CMK (cell line): ENCODE results near the gene VWA3A.
"Not testable (repeated sequence)": the region's sequence is repeated elsewhere in the genome, so short reads cannot be mapped to it uniquely, and the experiment has no call there.

Source experiments
- DNase-seq: peaks from one replicate; pipeline ENCODE4 v3.0.0-alpha.2; 2010; ENCODE audit warnings: low read depth

The VWA3A gene

DNA sequence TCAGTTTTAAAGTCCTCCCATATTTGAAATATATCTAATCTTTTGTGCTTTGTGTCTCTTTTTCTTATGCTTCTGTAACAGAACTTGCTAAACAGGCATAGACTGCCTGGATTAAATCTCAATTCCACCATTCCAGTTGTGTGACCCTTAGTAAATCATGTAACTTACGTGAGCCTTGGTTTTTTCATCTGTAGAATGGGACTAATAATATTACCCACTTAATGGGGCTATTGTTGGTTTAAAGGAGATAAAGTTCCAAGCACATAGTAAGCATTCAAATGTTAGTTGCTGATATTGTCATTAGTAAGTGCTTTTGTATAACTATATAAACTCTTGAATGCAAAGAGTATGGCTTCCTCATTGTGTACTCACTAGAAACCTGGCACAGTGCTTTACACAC, 5.9 kb upstream of the VWA3A start:
- no peak for DNase-seq

DNA sequence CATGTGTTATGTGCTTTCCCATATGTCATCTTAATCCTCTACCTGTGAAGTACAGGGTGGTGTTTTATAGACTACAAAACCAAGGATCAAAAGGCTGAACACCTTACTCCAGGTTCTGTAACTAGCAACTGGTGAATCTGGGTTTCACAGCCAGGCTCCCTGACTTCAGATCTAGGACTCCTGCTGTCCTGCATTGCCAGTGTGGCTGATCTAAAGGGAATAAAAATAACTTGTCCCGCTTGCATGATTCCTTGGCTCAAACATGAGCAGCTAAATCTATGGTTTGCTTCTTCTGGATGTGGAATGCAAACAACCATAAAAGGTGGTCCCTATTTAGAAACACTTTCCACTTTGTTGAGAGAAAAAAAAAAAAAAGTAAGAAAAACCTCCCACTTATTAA, 3.7 kb upstream of the VWA3A start:
- no peak for DNase-seq

DNA sequence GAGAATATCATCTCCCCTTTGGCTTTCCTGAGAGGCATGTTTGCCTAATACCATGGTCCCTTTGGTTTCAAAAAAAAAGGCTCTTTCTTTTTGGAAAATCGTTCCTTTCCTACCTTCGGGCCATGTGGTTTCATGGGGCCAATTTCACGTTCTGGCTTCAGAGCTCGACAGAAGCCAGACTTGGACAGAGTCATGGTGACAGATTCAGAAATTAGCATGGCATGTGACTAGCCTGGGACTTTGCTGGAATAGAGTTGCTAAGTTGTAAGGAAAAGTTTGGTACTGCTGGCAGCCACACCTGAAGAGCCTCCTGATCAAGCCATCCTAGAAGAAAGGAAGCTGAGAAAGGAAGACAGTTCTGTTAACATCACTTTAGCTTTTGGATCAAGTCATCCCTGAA, 2.4 kb upstream of the VWA3A start:
- no peak for DNase-seq

DNA sequence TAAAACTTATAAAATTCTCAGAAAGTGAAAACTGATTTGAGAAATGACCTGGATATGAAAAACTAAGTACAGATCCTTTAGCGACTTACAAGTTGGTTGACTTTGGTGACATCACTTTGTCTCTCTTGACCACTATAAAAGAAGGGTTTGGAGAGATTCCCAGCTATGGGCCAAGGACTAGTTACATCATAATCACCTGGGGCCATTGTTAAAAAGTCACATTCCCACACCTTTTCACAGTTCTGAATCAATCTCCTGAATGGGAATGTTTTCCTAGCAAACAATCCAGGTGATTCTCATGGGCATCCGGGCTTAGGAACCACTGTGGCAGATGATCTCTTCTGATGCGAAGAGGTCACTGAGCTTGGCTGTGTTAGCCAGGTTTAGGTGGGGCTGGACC, 620 bp upstream of the VWA3A start:
- no peak for DNase-seq

DNA sequence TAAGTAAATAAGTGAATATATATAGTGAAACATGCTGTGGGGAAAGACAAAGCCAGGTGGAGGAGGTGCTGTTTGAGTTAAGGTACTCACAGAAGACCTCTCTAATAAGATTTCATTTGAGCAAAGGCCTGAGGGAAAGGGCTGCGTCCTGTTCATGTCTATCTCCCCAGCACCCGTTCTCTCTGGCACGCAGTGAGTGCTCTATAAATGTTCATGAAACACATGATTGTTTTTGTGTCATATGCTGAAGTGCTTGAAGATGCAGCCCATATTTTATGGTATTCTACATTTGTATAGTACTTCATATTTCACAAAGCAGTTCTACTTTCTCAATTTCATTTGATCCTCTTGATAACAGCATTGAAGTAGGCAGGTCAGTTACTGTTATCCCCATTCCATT, 990 bp downstream of the VWA3A start:
- DNase-seq: no peak

DNA sequence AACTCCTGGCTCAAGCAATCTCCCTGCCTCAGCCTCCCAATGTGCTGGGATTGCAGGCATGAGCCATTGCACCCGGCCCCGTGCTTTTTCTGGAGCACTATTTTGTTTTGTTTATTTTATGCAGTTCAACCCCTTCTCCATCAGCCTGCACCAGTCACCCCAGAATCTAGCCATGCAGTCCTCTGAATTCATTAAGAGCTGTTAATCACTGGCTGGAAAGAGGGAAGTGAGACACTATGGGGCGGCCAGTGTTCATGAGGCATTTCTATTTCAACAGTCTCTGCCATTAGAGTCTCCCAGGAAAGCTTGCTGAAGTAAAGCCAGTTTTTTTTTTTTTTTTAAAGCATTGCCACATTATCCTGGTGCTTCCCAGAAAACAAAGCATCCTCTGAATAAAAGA, 1.7 kb downstream of the VWA3A start:
- no peak for DNase-seq

DNA sequence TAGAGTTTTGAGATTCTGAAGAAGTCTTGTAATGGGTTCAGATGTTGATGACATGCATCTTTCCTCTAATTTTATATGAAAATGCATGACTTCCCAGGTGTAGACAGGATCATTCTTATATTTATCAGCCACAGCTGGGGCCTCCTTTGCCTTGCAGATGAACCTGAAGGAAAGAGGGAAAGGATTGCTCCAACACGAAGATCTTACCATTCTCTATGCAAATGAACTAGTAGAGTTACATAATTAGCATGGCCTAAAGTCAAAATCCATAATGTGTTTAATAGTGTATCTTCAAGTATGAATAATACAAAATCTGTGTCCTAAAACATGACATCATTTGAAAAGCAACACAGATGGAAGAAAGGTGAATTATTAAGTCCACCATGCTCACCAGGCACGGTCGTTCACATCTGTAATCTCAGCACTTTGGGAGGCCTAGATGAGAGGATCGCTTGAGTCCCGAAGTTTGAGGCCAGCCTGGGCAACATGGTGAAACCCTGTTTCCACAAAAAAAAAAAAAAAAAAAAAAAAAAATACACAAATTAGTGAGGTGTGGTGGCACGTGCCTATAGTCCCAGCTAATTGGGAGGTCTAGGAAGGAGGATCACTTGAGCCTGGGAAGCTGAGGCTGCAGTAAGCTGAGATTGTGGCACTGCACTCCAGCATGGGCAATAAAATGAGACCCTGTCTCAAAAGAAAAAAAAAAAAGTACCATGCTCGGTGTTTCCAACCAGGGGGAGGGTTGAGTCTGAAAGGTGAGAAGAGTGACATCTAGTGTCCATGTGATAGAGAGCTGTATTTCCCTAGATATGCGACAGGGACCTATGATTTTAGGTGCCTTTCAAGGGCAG, 6.3 kb downstream of the VWA3A start:
- no peak for DNase-seq

DNA sequence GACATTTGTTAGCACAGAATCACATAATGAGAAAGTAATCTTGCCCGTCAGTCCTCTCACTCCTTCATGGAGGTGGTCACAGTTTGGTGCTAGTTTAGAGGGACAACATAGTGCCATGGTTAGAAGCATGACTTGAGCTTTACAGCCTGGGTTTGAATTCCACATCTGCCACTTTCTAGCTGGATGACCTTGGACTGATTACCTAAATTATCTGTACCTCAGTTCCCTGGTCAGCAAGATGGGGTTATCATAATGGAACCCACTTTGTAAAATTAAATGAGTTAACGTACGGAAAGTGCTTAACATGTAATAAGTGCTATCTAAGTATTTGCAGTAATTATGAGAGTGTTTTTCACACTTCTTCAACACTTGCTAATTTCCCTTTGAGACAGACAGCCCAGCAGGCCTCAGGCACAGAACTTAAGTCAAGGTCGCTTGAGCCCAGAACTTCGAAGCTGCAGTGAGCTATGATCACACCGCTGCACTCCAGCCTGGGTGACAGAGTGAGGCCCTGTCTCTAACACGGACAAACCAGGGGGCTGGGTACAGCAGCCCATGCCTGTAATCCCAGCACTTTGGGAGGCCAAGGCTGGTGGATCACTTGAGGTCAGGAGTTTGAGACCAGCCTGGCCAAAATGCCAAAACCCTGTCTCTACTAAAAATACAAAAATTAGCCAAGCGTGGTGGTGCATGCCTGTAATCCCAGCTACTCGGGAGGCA, 7.1 kb downstream of the VWA3A start:
- no peak for DNase-seq

DNA sequence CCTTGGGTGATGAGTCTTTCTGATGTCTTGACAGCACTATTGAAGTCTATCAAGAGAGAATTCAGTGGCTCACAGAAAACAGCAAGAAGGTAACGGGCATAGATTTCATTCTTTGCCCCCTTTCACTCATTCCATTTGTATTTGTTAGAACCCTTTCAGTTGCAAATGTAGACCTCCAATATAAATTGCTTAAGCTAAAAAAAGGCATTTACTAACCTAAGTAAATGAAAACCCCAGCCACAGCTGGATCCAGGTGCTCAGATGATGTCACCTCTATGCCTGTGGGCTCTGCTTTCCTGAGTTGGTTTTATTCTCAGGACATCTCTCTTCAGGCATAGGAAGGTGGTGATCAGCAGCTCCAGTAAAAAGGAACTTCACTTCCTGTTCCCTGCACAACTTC, 11.1 kb downstream of the VWA3A start:
- no peak for DNase-seq

DNA sequence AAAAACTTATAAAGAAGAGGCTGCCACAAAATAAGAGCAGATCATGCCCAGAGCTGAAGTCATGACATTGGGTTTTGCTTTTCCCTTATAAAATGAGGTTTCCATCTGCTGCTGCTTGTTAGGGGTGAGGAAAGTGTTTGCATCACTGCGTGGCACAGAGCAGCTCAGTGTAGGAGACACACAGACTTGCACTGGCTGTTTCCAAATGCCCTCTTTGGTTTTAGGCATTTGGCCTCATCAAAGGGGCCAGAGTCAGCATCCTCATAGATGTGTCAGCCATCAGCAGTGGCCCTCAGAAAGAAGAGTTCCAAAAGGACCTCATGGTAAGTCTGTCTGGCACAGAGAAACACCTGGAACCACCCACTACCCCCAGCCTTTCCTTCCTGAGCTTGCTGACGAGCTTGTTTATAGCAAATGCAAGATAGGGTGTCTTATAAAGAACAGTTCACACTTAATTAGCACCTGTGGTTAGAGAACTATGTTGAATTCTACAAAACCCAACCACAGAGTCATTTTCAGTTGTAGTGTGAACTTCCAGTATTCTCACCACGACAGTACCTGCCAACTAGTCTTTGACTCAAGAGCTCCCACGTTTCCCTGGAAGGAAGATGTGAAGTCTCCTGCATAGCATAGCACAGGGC, 17.0 kb downstream of the VWA3A start:
- DNase-seq: no peak

DNA sequence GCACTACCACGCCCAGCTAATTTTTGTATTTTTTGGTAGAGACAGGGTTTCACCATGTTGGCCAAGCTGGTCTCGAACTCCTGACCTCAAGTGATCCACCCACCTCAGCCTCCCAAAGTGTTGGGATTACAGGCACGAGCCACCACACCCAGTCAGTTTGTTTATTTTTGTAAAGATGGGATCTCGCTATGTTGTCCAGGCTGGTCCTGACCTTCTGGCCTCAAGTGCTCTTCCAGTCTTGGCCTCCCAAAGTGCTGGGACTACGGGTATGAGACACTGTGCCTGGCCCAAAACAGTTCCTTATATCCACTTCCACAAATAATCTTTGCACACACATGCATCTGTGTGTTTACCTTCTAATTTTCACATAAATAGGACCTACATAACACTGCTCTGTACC, 19.3 kb downstream of the VWA3A start:
- DNase-seq: not testable (repeated sequence)

DNA sequence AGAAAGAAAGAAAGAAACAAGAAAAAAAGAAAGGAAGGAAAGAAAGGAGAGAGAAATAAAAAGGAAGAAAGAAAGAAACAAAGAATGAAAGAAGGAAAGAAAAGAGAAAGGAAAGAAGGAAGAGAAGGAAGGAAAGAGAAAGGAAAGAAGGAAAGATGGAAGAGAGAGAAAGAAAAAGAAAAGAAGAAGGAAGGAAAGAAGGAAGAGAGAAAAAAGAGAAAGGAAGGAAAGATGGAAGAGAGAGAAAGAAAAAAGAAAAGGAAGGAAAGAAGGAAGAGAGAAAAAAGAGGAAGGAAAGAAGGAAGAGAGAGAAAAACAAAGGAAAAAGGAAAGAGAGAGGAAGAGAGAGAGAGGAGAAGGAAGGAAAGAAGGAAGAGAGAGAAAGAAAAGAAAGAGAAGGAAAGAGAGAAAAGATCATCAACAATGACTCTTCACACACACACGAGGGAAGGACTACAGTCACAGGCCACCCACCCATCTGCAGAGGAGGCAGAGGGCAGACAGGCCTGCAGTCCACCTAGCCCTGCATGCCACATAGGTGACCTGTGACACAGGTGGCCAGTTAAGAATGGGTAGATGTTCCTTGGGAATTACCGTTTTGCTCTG, 23.9 kb downstream of the VWA3A start:
- DNase-seq: no peak

DNA sequence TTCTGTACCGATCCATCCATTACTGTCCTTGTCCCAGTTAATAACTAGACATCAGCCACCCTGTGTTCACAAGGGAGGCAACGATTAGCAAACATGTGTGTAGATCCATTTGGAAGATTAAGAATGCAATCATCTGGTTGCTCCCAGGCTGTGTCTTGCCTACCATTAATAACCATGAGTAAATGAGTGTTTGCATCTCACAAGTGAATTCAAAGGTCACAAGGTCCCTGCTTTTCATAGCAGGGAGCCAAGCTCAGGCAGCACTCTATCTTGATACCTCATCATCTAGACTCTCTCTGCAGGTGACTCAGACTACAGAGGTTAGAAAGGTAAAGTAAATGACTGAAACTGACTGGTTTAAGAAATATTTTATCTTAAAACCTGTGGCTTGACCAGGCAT, 25.3 kb downstream of the VWA3A start:
- DNase-seq: no peak

DNA sequence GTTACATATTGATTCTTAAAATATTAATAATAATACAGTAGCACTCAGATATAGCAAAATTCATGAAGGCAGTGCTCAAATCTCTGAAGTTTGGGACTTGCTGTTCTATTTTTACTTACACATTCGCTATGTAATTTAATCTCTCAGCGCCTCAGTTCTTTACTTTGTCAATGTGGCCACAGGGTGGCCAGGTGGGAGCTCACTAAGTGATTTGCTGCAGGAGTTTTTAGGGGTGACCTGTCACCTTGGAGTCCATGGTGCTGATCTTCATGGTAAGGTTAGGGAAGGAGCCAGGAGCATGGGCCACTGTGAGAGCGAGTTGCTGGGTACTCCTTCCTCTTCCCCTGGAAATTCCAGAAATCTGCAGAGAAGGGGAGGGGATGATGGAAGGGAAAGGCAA, 28.1 kb downstream of the VWA3A start:
- no peak for DNase-seq

DNA sequence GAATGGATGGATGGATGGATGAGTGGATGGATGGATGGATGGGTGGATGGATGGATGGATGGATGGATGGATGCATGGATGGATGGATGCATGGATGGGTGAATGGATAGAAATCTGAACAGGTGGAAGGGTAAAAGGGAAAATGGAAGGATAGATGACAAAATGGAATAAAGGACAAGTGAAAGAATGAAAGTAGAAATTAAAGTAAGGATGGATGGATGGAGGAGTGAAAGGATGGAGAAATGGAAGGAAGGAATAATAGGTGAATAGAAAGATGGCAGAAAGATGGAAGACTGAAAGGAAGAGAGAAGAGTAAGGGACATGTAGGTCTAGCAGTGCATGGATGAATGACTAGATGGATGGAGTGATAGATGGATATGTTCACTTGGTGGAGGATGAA, 29.9 kb downstream of the VWA3A start:
- no peak for DNase-seq

DNA sequence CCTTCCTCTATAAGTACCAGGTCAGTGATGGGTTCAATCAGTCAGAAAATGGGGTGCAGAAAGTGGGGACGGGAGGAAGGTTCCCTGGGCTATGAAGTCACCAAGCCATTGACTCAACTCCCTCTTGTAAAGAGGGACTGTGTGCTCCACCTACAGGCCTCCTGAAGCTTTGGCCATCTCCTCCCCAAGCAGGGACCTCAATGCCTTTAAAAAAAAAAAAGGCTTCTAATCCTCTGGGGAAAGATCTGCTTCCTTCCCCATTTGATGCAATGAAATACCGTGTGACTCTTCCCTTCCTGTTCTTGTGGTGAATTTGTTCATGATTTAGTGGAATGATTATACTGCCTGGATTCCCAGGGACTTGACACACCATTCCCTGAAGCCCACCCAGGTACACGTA, 30.8 kb downstream of the VWA3A start:
- no peak for DNase-seq

DNA sequence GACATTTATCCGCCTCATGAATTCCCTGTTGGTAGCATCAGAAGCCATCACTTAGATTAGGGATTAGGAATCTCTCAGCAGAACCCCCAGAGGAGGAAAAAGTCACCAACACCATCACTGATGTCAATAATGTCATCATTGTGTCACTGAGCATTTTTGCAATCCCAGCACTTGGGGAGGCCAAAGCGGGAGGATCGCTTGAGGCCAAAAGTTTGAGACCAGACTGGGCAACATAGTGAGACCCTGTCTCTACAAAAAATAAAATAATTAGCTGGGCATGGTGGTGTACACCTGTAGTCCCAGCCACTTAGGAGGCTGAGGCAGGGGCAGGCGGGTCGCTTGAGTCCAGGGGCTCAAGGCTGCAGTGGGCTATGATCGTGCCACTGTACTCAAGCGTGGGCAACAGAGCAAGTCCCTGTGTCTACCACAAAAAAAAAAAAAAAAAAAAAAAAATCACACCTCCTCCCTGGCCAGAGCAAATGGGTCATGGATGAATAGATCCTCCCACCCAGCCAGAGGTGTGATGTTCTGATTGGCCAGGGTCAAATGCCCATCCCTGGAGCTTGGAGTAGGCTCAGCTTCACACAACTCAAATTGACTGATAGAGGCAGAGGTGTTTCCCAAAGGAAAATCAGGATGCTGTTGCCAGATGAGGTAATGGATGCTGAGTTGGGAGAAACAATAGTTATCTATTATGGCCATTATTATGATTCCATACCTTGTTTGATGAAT, 31.6 kb downstream of the VWA3A start:
- no peak for DNase-seq

DNA sequence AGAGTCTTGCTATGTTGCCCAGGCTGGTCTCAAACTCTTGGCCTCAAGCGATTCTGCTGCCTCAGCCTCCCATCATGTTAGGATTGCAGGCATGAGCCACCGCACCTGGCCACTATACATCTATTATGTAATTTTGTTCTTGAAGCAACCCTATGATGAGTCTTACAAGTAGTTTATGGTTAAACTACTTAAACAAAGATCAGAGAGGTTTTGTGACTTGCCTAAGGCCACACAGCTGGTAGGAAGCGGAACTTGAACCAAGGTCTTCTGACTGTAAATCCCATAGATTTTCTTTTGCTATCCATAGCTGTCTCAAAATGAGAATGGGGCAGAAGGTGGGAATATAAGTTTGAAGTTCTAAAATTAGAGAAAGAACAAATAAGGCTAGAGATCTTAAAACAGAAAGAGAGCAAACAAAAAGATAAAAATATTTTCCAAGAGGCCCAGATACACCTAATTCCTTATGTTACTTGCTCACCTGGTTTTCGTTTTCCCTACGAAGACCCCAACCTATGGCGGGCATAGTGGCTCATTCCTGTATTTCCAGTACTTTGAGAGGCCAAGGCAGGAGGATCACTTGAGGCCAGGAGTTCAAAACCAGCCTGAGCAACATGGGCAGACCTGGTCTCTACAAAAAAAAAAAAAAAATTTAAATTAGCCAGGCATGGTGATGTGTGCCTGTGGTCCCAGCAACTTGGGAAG, 32.4 kb downstream of the VWA3A start:
- no peak for DNase-seq

DNA sequence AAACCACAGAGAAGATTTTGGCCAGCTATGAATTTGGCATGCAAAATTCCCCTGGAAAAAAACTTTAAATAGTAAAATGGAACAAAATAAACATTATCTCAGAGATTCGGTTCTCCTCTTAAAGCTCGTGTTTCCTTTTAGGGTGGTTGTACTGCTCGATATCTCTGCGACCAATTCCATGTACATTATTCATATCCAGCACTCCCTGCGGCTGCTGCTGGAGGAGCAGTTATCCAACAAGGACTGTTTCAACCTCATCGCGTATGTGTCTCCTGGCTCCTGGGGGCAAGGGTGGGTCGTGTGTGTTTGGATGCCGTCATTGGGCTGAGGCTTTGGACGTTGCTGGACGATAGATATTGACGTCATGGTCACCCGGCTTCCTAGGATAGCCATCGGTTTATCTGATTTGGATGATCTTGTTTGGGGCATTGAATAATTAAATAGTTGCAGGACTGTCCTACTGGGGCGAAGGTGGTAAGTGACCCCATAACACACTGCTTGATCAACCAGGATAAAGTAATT, 33.8 kb downstream of the VWA3A start:
- DNase-seq: no peak

DNA sequence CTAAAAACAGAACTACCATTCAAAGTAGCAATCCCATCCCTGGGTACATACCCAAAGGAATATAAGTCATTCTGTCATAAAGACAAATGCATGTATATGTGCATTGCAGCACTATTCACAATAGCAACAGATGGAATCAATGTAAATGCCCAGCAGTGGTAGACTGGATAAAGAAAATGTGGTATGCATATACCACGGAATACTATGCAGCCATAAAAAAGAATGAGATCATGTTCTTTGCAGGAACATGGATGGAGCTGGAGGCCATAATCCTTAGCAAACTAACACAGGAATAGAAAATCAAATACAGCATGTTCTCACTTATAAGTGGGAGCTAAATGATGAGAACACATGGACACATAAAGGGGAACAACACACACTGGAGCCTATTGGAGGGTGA, 36.2 kb downstream of the VWA3A start:
- not testable (repeated sequence) for DNase-seq

DNA sequence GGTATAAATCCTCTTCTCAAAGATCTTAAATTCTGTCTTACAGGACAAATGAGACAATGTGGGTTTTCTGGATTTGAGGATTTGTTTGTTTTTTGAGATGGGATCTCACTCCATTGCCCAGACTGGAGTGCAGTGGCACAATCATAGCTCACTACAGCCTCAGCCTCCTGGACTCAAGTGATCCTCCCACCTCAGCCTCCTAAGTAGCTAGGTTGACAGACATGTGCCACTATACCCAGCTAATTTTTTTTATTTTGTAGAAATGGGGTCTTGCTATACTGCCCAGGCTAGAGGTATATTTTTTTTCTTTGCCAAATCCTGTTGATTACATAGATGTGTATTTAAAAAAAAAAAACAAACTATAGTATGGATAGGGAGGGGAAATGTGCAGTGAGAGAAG, 38.2 kb downstream of the VWA3A start:
- no peak for DNase-seq
